GM18870 (cell line): ENCODE data around the gene GSTK1.
"Not testable (repeated sequence)": the region's sequence is repeated elsewhere in the genome, so short reads cannot be mapped to it uniquely, and the experiment has no call there.

Experiments
- ATAC-seq: cut with Tn5 transposase; IDR thresholded peaks from one replicate; pipeline ENCODE4 v1.9.1; 2021; ENCODE audit warnings: moderate library complexity; ENCODE audit not compliant: unreplicated experiment

Gene GSTK1

DNA sequence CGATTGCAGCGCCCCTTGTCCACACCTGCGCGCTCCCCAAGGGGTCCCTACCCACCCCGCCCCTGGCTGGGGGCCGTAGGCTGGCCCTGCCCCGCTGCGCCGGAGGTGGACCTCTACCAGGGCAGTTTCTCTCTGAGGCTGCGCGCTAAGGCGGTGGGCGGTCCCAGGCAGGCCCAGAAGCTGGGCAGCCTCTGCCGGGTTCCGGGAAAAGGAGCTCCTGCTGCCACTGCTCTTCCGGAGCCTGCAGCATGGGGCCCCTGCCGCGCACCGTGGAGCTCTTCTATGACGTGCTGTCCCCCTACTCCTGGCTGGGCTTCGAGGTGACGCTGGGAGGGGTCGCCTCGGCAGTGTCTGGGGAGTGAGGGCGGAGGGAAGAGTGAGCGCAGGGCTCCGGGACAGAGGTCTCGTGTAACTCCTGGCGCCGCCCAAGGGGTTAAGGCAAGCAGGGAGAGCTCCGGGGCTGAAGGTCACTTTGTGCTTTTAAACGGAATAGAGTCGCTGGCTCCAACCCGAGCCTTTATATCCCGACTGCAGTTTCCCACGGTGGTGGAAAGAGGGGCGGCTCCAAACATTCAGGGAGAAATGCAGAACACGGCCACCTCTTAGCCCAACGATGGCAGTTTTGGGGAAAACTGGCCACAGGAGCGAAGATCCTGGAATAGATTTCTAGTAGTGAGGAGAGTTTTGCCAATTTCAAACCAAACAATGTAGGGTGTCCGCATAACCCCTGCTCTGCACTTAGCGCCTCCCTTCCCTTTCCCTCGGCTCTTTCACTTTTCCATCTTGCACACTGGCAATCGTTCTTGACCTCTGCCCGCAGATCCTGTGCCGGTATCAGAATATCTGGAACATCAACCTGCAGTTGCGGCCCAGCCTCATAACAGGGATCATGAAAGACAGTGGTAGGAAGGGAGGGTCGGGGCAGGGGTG is at the start of gene GSTK1:
Gene GSTK1 (plus strand): TSS at position 176 of the 930 bp plus-strand sequence. CDS start 73 bp downstream, at position 249.
- ATAC-seq: peak; percentile 87

DNA sequence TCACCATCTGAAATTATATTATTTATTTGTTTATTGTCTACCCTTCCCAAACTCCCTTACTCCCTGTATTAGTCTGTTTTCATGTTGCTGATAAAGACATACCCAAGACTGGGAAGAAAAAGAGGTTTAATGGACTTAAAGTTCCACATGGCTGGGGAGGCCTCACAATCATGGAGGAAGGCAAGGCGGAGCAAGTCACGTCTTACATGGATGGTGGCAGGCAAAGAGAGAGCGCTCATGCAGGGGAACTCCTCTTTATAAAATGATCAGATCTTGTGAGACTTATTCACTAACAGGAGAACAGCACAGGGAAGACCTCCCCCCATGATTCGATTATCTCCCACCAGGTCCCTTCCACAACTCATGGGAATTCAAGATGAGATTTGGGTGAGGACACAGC is 49.8 kb upstream of the GSTK1 start:
- not testable (repeated sequence) for ATAC-seq

DNA sequence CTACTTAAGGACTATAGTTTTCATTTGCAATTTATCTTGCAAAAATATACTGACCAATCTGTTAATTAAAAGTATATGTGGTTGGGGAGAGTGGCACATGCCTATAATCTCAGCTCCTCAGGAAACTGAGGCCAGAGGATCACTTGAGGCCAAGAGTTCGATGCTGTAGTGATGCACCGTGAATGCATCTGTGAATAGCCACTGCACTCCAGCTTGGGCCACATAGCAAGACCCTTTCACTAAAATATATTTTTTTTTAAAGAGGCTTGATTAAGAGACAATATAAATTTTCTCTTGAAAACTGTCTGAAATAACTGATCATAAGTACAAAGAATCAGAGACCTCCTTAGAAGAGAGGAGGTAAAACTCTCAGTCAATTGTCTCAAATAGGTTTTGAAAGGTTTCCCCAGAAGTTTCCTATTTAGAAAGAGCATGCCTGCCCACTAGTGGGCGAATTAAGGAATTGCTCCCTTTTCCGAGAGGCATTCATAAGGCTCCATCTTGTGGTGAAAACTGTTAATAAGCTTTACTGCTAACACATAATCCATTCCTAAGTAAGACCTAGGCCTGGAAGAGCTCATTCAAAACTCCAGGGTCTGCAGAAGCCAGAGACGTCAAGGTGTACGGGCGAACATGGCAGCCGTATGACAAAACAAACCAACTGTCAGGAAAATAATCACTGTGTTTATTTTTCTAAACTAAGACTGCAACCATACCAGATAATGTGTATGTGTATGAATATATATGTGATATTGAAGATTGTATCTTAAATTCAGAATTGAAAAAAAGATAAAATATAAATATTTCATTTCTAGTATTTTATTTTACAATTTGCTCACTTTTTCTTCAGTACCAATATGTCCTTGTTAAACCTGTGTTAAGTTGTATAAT is 48.2 kb upstream of the GSTK1 start:
- peak; percentile 94 for ATAC-seq

DNA sequence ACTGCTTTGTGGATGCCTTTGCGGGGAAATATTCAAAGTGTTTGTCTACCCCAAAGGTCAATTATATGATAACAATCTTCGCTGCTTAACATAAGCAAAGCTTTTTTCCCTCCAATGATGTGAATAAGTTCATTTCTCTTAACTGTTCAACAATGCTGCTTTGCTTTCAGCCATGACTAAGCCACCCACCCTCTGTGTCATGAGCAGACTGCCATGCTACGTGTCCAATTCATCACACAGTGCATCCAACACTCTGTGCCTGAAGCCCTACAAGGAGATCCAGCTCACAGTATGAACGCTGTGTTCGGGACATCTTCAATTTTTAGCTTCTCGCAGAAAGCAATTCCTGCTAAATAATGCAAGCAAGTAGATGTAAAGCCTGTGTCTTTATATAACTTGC is 47.1 kb upstream of the GSTK1 start:
- no peak for ATAC-seq

DNA sequence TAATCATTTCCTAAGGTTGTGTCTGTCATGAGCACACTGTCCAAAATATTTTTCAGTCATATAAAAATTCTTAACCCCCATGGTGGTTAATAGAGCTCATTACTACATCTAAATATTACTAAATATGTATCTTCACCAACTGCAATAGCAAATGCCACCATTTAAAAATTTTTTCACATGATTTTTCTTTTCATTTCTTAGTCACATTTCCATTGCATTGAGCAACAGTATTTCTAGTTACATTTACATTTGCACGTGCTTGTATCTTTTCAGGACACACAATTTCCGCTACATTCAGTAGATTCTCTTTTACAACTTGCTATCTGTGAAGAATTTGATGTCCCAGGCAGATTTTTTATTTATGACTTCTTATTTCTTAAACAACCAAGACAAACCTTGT is 46.6 kb upstream of the GSTK1 start:
- ATAC-seq: no peak

DNA sequence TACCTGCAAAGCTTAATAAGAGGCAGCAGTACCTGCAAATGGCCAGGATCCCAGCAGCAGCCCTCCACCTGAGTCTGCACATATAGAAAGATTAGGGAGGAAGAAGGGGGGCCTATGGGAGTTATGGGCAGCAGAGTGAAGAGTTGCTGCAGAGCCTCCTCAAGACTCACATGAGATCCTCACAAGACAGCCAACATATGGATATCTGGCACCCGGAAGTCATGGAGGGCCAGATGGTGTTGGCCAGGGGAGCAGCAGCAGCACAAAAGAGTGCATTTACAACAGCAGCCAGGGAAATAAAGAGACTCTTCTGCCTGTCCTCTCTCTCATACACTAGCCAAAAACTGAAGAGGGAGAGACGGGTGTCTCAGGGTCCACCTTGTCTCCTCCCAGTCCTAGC is 45.4 kb upstream of the GSTK1 start:
- ATAC-seq: no peak

DNA sequence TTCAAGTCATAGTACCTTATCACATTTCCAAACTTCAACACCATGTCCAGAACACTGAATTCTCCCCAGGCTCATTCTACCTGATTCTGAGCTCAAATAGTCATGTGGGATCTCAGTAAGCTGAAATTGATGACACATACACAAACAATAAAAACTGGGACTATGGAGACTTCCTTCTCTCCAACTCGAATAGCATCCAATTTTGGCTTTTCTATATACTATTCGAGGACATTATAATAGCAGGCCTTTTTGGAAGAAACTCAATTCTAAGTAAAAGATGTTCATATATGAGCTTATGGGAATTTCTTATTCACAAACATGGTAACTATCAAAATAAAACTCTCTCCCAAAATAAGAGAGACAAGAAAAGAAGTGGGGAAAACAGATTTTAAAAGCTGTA is 42.0 kb upstream of the GSTK1 start:
- ATAC-seq: no peak

DNA sequence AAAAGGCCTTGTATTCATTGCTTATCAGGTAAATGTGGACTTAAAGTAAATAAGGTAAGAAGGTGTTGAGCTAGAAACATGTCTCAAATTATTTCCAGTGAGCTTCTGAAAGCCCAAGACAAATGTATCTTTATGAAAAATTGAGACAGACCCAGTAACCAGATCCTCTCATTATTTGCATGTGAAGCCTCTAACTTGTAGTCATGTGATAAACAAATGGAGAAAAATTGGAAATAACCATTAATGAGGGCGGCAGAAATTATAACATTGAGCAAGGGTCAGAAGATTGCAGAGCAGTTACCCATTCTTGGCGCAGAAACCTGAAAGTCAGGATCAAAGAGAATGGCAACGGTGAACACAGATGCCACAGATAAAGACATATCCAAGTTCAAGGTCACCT is 41.5 kb upstream of the GSTK1 start, which contains the start of gene TAS2R40:
Gene TAS2R40 (plus strand): TSS at position 301 of the 400 bp plus-strand sequence. CDS start 42 bp downstream, at position 343.
- no peak for ATAC-seq

DNA sequence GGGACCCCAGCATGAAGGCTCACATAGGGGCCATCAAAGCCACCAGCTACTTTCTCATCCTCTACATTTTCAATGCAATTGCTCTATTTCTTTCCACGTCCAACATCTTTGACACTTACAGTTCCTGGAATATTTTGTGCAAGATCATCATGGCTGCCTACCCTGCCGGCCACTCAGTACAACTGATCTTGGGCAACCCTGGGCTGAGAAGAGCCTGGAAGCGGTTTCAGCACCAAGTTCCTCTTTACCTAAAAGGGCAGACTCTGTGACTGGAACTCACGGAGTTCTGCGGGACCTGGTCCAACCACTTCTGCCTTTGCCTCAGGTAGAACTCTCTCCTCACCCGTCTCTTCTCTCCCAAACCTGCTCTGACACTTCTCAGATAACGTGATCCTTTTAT is 40.5 kb upstream of the GSTK1 start:
- no peak for ATAC-seq

DNA sequence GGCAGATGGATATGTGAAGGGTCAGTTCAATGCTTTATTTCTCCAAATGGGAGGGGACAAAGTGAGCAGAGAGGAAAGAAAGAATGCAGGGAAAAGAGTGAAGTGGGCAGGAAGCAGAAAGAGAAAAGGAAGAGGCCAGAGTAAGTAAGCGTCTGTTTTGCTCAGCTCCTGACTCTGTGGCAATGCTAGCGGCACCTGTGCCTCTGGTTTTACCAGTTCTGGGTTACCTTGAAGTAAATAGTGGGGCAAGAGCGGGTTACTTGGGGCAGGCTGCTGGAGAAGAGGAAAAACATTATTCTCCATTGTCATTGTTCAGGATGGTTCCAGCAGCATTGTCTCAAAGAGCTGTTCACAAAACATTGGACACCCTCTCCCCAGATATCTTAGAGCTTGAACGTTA is 39.5 kb upstream of the GSTK1 start:
- ATAC-seq: no peak

DNA sequence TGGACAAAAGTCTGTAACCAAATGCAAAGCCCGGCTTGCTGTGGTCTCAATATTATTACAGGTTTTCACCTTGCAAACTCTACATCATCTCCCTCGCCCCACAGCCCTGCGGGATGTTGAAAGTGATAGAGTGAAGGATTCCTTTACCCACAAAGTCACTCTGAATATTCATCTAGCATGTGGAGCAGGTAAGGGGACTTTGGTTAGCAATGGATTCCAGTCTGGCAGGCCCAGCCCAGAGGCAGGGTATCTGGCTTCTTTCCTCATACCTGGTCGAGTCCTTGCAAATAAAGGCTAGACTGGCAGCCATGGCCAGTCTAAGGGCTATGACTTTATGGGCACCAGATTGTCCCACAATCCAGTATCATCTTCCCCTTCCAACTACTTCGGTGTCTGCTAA is 38.2 kb upstream of the GSTK1 start:
- ATAC-seq: no peak

DNA sequence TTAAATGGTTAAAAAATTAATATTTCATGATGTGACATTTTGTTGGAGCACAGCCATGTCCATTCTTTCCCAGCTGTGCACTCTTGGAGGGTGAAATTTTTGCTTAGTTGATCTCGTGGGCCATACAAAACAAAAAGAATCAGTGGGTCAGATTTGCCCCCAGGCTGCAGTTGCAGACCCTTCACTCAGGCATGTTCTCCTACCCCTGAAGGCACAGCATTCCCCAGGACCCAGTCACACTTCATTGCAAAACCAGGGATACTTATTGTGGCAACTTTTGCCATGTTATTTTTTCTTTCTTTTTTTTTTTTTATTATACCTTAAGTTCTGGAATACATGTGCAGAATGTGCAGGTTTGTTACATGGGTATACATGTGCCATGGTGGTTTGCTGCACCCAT is 35.4 kb upstream of the GSTK1 start:
- ATAC-seq: no peak

DNA sequence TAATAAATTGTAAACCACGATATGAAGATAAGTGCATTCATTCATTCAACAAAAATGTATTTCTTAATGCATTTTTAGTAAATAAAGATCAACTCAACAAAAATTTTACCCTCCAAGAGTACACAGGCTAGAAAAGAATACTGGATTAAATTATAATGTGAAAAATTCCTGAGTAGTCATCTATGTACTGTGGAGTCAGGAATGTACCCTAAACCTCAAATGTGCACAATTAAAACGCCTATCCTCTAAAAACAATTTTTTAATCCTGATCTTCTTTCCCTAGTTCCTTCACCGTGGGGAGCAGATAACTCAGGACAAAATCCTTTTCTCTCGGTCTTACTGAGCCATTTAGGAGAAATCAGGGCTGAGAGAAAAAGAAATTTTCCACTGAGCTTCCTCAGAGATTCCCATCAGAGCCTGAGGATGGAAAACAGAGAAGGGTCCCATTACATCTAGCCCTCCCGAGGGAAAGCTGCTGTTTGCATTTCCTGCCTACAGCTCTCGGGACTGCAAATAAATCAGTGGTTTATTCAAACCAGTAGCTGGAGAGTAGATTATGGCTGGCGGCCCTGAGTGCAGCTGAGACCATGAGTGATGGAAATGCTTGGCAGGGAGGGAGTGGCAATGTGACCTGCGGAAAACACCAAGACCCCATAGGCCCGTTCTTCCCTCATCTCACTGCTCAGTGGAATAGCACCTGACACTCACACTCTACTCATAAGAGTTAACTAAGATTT is 34.0 kb upstream of the GSTK1 start:
- ATAC-seq: no peak

DNA sequence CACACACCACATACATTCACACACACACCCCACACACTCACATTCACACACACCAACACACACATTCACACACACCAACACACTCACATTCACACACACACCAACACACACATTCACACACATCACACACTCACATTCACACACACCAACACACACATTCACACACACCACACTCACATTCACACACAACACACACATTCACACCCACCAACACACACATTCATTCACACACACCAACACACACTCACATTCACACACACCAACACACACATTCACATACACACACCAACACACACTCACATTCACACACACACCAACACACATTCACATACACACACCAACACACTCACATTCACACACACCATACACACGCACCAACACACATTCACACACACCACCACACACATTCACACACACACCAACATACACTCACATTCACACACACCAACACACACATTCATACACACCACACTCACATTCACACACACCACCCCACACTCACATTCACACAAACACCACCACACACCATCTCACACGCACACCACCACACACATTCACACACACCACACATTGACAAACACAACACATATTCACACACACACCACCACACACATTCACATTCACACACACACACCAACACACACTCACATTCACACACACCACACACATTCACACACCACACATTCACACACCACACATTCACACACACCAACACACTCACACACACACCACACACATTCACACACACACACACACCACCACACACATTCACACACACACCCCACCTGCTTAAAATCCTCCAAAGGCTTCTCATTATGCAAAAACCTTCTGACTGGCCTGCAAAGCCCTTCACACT is 32.4 kb upstream of the GSTK1 start:
- ATAC-seq: no peak

DNA sequence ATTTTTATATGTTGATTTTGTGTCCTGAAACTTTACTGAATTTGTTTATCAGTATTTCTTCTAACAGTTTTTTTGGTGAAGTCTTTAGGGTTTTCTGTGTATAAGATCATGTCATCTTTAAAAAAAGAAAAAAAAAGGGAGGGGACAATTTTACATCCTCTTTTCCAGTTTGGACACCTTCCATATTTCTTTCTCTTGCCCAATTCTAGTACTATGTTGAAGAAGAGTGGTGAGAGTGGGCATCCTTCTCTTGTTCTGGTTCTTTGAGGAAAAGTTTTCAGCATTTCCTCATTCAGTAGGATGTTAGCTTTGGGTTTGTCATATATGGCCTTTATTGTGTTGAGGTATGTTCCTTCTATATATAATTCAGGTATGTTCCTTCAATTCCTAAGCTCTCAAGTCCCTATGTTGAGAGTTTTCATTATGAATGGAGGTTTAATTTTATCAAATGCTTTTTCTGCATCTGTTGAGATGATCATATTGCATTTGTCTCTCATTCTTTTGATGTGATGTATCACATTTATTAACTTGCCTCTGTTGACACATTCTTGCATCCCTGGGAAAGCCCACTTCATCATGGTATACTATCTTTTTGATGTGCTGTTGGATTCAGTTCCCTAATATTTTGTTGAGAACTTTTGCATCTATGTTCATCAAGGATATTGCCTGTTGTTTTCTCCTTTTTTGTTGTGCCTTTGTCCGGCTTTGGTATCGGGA is 29.3 kb upstream of the GSTK1 start:
- no peak for ATAC-seq

DNA sequence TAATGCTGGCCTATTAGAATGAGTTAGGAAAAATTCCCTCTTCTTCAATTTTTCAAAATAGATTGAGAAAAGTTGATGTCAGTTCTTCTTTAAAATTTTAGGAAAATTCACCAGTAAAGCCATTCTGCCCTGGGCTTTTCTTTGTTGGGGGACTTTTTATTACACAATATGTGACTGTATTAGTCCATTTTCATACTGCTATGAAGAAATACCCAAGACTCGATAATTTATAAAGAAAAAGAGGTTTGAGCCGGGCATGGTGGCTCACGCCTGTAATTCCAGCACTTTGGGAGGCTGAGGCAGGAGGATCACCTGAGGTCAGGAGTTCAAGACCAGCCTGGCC is 28.7 kb upstream of the GSTK1 start:
- ATAC-seq: no peak

DNA sequence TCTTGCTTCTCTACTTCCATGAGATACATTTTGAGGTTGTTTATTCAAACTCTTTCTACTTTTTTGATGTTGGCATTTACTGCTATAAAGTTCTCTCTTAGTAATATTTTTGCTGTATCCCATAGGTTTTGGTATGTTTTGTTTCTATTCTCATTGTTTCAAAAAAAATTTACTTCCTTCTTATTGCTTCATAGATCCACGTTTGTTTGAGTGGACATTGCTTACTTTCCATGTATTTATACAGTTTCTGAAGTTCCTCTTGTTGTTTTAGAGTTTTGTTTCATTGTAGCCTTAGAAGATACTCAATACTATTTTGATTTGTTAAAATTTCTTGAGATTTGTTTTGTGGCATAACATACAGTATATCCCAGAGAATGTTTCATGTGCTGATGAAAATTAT is 27.7 kb upstream of the GSTK1 start:
- no peak for ATAC-seq

DNA sequence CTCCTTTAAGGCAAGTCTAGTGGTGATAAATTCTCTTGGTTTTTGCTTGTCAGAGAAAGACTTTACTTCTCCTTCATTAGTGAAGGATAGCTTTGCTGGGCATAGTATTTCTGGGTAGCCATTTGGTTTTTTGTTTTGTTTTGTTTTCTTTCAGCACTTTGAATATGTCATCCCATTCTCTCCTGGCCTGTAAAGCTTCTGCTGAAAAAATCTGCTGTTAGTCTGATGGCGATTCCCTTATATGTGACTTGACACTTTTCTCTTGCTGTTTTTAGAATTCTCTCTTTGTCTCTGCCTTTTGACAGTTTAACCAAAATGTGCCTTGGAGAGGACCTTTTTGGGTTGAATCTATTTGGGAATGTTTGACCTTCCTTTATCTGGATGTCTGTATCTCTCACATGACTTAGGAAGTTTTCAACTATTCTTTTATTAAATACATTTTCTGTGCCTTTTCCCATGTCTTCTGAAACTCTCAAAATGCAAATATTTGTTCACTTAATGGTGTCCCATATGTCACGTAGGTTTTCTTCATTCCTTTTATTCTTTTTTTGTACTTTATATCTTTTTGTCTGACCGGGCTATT is 26.7 kb upstream of the GSTK1 start:
- ATAC-seq: no peak

DNA sequence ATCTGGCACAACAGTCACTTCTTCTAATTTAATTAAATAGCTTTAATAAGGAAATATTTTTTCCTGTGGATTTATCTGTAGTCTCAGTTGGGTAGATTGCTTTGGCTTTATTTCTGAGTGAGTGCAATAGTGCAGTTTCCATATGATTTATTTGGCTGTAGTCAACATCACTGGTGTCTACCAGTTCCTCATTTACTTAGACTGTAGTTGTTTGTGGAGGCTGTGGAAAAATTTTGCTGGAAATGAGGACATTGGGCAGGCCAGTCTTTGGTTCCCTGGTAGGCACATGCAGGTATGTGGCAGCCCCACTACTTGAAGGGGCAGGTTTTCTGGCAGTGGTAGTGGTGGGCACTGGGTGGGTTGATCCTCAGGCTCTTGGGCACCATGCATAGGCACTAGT is 25.9 kb upstream of the GSTK1 start:
- no peak for ATAC-seq
